Measurements from ENCODE around the gene RFFL. TPM values are rescaled to one million over a fixed set of nuclear protein-coding genes. Genes with fewer than 3 reads are reported as not detected.

RFFL gene
- total RNA-seq, 3 donors from 2014 or later, result 13.8 to 27.5 (median 19.4) TPM

GRCh38 chr17:35089586-35090296, 26.2 kb upstream of the RFFL start:
- Histone ChIP-seq H3K27ac (peak overlapping the region; percentile 92 to 94), H3K36me3 (no peaks in the 10 kb centered on the region), H3K4me1 (no peaks in the 10 kb centered on the region), H3K27me3 (no peaks in the 10 kb centered on the region), H3K9me3 (no peaks in the 10 kb centered on the region), H3K4me3 (peak overlapping the region; percentile 78 to 93 (median 80))
- intact Hi-C loops (cut with DNase I; ENCODE audit: low total_unique reads), result no loop called here
- no peak for TF ChIP-seq POLR2A (IDR thresholded peaks at IDR 0.05)
- TF ChIP-seq, protein P1, sequence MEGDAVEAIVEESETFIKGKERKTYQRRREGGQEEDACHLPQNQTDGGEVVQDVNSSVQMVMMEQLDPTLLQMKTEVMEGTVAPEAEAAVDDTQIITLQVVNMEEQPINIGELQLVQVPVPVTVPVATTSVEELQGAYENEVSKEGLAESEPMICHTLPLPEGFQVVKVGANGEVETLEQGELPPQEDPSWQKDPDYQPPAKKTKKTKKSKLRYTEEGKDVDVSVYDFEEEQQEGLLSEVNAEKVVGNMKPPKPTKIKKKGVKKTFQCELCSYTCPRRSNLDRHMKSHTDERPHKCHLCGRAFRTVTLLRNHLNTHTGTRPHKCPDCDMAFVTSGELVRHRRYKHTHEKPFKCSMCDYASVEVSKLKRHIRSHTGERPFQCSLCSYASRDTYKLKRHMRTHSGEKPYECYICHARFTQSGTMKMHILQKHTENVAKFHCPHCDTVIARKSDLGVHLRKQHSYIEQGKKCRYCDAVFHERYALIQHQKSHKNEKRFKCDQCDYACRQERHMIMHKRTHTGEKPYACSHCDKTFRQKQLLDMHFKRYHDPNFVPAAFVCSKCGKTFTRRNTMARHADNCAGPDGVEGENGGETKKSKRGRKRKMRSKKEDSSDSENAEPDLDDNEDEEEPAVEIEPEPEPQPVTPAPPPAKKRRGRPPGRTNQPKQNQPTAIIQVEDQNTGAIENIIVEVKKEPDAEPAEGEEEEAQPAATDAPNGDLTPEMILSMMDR (IDR thresholded peaks at IDR 0.05), result peak in 2 of 3 donors; percentile 42 to 49
- DNase-seq (ENCODE audit: low spot score in 2 of 2), result no peak

DNA sequence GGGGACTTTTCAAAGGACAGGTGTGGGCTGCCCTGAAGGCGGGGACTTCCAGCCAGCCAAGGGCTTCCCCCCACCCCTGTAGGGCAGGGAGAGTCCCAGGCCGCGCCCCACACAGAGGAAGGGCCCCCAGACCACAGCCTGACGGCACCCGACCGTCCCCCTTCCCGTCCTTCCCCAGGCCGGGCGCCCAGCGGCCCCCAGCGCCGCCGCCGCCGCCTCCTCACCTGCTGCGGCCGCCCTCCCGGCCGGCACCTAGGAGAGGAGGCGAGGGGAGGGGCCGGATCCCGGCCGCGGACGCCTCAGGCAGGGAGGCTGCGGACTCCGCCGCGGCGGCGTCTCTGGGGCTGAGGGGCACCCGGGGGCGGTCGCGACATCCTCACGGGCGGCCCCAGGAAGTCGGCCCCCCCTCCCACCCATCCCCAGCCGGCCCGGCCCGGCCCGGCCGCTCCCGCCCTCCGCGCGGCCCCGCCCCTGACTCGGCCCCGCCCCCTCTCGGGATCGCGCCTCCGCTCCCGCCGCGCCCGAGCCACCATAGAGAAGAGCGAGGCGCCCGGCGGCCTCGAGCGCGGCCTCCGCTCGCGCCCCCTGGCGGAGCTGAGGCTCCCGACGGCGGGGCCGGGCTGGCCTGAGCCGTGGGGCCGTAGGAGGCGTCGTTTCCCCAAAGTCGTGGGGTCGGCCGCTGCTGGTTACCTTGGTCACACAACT, 25.5 kb upstream of the RFFL start:
- peak; percentile 81 to 86 for DNase-seq (ENCODE audit: low spot score in 2 of 2)
- Histone ChIP-seq H3K27ac (peak overlapping the region; percentile 92 to 94), H3K27me3 (no peaks in the 10 kb centered on the region), H3K9me3 (no peaks in the 10 kb centered on the region), H3K4me3 (peak overlapping the region; percentile 78 to 93 (median 80)), H3K4me1 (no peaks in the 10 kb centered on the region), H3K36me3 (no peaks in the 10 kb centered on the region)
- intact Hi-C loops (cut with DNase I; ENCODE audit: low total_unique reads), result no loop called here
- TF ChIP-seq POLR2A (IDR thresholded peaks at IDR 0.05) (no peak), POLR2AphosphoS5 (IDR thresholded peaks at IDR 0.05) (peak; percentile 8 to 34 (median 26))
- TF ChIP-seq, protein P1 (IDR thresholded peaks at IDR 0.05), result peak in 2 of 3 donors; percentile 44 to 89

DNA sequence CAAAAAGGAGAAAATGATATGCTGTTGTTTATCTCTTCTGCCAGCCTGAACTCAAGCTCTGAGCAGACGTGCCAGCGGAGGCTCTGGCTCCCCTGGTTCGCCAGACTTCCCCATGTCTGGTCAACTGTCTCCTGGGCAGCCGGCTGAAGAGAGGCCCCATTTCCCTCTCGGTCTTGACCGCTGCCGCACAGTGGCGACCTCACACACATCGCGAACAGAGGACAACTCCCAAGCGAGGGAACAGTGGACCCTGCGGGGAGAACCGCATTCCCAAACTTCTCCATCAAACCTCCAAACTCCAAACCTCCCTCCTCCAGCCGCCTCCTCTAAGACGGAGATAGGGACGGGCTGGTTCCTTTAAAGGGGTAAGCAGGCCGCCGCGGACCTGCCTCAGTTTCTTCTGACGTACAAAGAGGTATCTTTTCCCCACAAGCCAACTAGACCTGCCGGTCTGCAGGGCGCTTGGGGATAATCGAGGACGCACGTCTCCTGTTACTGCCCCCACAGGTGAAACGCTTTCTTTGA, 24.9 kb upstream of the RFFL start:
- TF ChIP-seq, protein P1 (IDR thresholded peaks at IDR 0.05), result no peak
- TF ChIP-seq POLR2AphosphoS5 (IDR thresholded peaks at IDR 0.05), result peak in 2 of 3 donors; percentile 2 to 8
- no peak for TF ChIP-seq POLR2A (IDR thresholded peaks at IDR 0.05)
- H3K27ac ChIP-seq, result peak overlapping the region; percentile 92 to 94
- no peaks in the 10 kb centered on the region for H3K9me3 ChIP-seq
- DNase-seq (ENCODE audit: low spot score in 2 of 2), result peak; percentile 24 to 56
- H3K4me1 ChIP-seq, result no peaks in the 10 kb centered on the region
- no peaks in the 10 kb centered on the region for H3K27me3 ChIP-seq
- H3K36me3 ChIP-seq, result no peaks in the 10 kb centered on the region
- peak overlapping the region; percentile 78 to 93 (median 80) for H3K4me3 ChIP-seq
- intact Hi-C loops (cut with DNase I; ENCODE audit: low total_unique reads), result no loop called here

GRCh38 chr17:35087731-35088355, 24.3 kb upstream of the RFFL start:
- H3K27me3 ChIP-seq, result no peaks in the 10 kb centered on the region
- H3K36me3 ChIP-seq, result no peaks in the 10 kb centered on the region
- no peak for DNase-seq (ENCODE audit: low spot score in 2 of 2)
- peak overlapping the region; percentile 92 to 94 for H3K27ac ChIP-seq
- intact Hi-C loops (cut with DNase I; ENCODE audit: low total_unique reads), result no loop called here
- peak overlapping the region; percentile 78 to 93 (median 80) for H3K4me3 ChIP-seq
- no peaks in the 10 kb centered on the region for H3K9me3 ChIP-seq
- no peak for TF ChIP-seq POLR2A (IDR thresholded peaks at IDR 0.05)
- no peaks in the 10 kb centered on the region for H3K4me1 ChIP-seq

GRCh38 chr17:35086931-35087573, 23.5 kb upstream of the RFFL start:
- H3K36me3 ChIP-seq, result no peaks in the 10 kb centered on the region
- peak overlapping the region; percentile 24 to 92 for H3K27ac ChIP-seq
- H3K4me3 ChIP-seq, result no peak overlapping the region
- TF ChIP-seq, protein P1 (IDR thresholded peaks at IDR 0.05), result no peak
- TF ChIP-seq POLR2AphosphoS5 (IDR thresholded peaks at IDR 0.05) (no peak), POLR2A (IDR thresholded peaks at IDR 0.05) (no peak)
- H3K27me3 ChIP-seq, result no peaks in the 10 kb centered on the region
- H3K4me1 ChIP-seq, result no peaks in the 10 kb centered on the region
- no peaks in the 10 kb centered on the region for H3K9me3 ChIP-seq
- intact Hi-C loops (cut with DNase I; ENCODE audit: low total_unique reads), result no loop called here
- DNase-seq (ENCODE audit: low spot score in 2 of 2), result no peak
